ENCODE data around the gene GRAMD1B. TPM values are rescaled to one million over a fixed set of nuclear protein-coding genes. Genes with fewer than 3 reads are reported as not detected.

The GRAMD1B gene
- total RNA-seq, 3 donors from 2014 or later (not counting 1 experiment from before 2014, with no cell fraction given), result 5.9 to 10.3 (median 8.8) TPM

DNA sequence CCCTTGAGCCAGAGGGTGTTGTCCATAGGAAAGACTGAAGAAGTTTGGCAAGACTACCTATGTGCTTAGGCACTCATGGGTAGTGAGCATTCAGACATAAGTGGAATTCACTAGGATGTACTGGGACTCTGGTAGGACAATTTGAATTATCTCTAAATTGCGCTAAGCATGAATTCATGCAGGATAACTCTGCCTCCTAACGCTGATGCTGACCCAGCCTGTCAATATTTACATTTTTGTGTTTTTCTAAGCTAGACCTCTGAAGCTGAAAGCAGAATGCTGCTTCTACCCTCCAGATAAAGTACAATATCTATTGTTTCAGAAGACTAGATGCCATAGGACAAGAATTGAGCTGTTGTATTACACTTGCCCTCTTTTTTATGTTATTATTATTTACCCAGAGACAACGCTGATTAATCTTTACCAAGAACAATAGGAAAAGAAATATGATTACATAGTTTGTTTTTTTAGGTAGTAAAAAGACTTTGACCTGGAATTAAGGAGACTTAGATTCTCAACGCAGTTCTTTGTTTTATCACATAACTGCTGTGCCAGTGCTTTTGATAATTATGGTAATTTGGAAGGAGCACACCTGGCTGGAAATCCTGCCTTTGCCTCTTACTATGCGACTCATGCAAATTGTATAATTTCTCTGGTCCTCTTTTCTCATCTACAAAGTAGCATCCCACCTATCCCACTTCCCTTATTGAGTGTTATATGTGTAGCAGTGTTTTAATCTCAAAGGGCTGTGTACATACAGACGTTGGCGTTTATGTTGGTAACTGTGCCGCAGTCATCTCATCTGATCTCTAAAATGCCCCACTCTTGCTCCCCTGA, 21.2 kb upstream of the GRAMD1B start:
- ATAC-seq (no peak), DNase-seq (no peak)
- Mint-ChIP-seq H3K27ac (no peak overlapping the region), H3K4me3 (no peak overlapping the region), H3K36me3 (no peaks in the 10 kb centered on the region), H3K4me1 (peaks cover 8 to 15% of the 10 kb centered on the region in 2 donors), H3K9me3 (no peaks in the 10 kb centered on the region), H3K27me3 (ENCODE audit: low read depth in 2 of 2) (peaks cover 4 to 25% of the 10 kb centered on the region in 2 donors)
- TF ChIP-seq, protein P1, sequence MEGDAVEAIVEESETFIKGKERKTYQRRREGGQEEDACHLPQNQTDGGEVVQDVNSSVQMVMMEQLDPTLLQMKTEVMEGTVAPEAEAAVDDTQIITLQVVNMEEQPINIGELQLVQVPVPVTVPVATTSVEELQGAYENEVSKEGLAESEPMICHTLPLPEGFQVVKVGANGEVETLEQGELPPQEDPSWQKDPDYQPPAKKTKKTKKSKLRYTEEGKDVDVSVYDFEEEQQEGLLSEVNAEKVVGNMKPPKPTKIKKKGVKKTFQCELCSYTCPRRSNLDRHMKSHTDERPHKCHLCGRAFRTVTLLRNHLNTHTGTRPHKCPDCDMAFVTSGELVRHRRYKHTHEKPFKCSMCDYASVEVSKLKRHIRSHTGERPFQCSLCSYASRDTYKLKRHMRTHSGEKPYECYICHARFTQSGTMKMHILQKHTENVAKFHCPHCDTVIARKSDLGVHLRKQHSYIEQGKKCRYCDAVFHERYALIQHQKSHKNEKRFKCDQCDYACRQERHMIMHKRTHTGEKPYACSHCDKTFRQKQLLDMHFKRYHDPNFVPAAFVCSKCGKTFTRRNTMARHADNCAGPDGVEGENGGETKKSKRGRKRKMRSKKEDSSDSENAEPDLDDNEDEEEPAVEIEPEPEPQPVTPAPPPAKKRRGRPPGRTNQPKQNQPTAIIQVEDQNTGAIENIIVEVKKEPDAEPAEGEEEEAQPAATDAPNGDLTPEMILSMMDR (IDR thresholded peaks at IDR 0.05), result no peak
- peaks cover 6% of the 10 kb centered on the region for H3K4me1 ChIP-seq (ENCODE audit: control insufficient read depth, insufficient read depth, low read length)
- H3K36me3 ChIP-seq (ENCODE audit: control insufficient read depth, insufficient read depth, low read length), result no peaks in the 10 kb centered on the region
- 91% methylated on average over 6 of the region's 8 CpGs for WGBS (ENCODE audit: insufficient coverage)
- no peak overlapping the region for H3K4me3 ChIP-seq (ENCODE audit: low read length)
- H3K27ac ChIP-seq (ENCODE audit: low read length), result no peak overlapping the region
- no peaks in the 10 kb centered on the region for H3K9me3 ChIP-seq (ENCODE audit: control insufficient read depth, insufficient read depth, low read length)
- intact Hi-C loops (cut with micrococcal nuclease), result no loop called here
- H3K27me3 ChIP-seq (ENCODE audit: control insufficient read depth, insufficient read depth, low read length), result peaks cover 2% of the 10 kb centered on the region

DNA sequence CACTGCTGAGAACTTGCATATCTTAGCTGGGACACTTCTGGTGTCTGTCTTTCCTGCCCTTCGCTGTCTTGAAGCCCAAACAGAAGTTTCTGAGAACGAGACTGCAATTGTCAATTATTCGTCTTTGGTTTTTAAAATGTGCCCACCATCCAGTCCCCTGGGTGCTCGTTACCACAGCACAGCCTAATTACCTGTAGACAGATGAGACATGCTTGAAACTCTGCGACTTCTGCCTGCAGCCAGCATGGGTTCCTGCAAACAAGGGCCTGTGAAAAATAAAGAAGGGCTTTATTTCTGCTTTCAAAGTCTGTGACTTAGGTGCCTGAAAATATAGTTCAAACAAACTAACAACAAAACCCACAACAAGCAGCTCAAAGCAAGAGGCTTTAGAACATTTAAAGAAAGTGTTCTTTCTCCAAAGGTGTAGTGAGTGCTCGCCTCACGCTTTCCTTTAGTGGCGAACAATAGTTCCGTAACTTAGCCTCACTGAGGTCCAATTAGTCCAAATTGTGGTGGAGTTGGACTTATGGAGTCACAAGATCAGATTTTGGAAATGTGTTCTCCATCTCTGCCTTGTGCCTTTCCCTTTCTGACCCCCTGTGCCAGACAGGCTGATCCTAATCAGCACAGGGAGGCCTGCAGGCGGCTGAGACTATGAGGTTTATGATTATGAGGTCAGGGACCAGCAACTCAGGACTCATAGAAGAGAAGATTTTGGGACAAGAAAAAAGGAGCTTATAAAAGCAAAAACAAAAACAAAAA, 20.4 kb upstream of the GRAMD1B start:
- peaks cover 2% of the 10 kb centered on the region for H3K27me3 ChIP-seq (ENCODE audit: control insufficient read depth, insufficient read depth, low read length)
- H3K4me3 ChIP-seq (ENCODE audit: low read length), result no peak overlapping the region
- Mint-ChIP-seq H3K27me3 (ENCODE audit: low read depth in 2 of 2) (peaks cover 7 to 25% of the 10 kb centered on the region in 2 donors), H3K9me3 (no peaks in the 10 kb centered on the region), H3K4me3 (no peak overlapping the region), H3K4me1 (peaks cover 8 to 15% of the 10 kb centered on the region in 2 donors), H3K36me3 (no peaks in the 10 kb centered on the region), H3K27ac (no peak overlapping the region)
- no peak for ATAC-seq
- no peak for DNase-seq
- intact Hi-C loops (cut with micrococcal nuclease), result no loop called here
- no peaks in the 10 kb centered on the region for H3K9me3 ChIP-seq (ENCODE audit: control insufficient read depth, insufficient read depth, low read length)
- no peak overlapping the region for H3K27ac ChIP-seq (ENCODE audit: low read length)
- TF ChIP-seq, protein P1 (IDR thresholded peaks at IDR 0.05), result no peak
- WGBS (ENCODE audit: insufficient coverage), result 85% methylated on average over 9 of the region's 10 CpGs
- no peaks in the 10 kb centered on the region for H3K36me3 ChIP-seq (ENCODE audit: control insufficient read depth, insufficient read depth, low read length)
- peaks cover 6% of the 10 kb centered on the region for H3K4me1 ChIP-seq (ENCODE audit: control insufficient read depth, insufficient read depth, low read length)

DNA sequence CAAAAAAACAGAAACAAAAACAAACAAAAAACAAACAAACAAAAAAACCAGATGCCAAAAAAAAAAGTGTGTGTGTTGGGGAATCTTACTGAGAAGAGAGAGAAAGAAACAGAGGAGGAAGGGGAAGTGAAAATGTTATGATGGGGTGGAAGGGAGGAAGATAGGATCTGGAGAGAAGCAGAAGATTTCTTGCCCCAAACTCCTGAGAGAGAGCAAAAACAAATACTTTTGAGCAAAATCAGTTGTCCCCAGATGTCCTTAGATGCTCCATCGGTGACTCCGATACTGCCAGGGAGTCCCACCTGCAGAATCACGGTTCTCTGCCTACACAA, 19.9 kb upstream of the GRAMD1B start:
- no peak overlapping the region for H3K27ac Mint-ChIP-seq

More for the DNA sequence above, 19.9 kb upstream of the GRAMD1B start:
- intact Hi-C loops (cut with micrococcal nuclease), result no loop called here
- Mint-ChIP-seq H3K9me3 (no peaks in the 10 kb centered on the region), H3K27me3 (ENCODE audit: low read depth in 2 of 2) (peaks cover 7 to 25% of the 10 kb centered on the region in 2 donors), H3K4me3 (no peak overlapping the region), H3K36me3 (no peaks in the 10 kb centered on the region), H3K4me1 (peaks cover 8 to 9% of the 10 kb centered on the region in 2 donors)
- TF ChIP-seq, protein P1 (IDR thresholded peaks at IDR 0.05), result no peak
- Histone ChIP-seq H3K4me3 (ENCODE audit: low read length) (no peak overlapping the region), H3K4me1 (ENCODE audit: control insufficient read depth, insufficient read depth, low read length) (peaks cover 5% of the 10 kb centered on the region), H3K9me3 (ENCODE audit: control insufficient read depth, insufficient read depth, low read length) (no peaks in the 10 kb centered on the region), H3K27ac (ENCODE audit: low read length) (no peak overlapping the region), H3K27me3 (ENCODE audit: control insufficient read depth, insufficient read depth, low read length) (peaks cover 2% of the 10 kb centered on the region), H3K36me3 (ENCODE audit: control insufficient read depth, insufficient read depth, low read length) (no peaks in the 10 kb centered on the region)
- WGBS (ENCODE audit: insufficient coverage), result 94% methylated on average over 3 of the region's 3 CpGs
- DNase-seq (no peak), ATAC-seq (no peak)
